ENCODE data around the gene GATAD2A.
A peak's percentile ranks its signal among the peaks of the same experiment; 100 is the strongest.

Gene GATAD2A

GRCh38 chr19:19548915-19549759 is 143.7 kb downstream of the GATAD2A start:
- DNase-seq, result no peak

GRCh38 chr19:19549804-19550464 is 144.5 kb downstream of the GATAD2A start:
- DNase-seq, result no peak

GRCh38 chr19:19550485-19550929 is 145.0 kb downstream of the GATAD2A start:
- no peak for DNase-seq

- DNase-seq, result no peak
Observed at GRCh38 chr19:19550972-19551852, 145.7 kb downstream of the GATAD2A start.

- no peak for DNase-seq
Observed at GRCh38 chr19:19551853-19552192, 146.3 kb downstream of the GATAD2A start.

- DNase-seq, result no peak
Observed at GRCh38 chr19:19552798-19553197, 147.3 kb downstream of the GATAD2A start.

- DNase-seq, result no peak
Observed at GRCh38 chr19:19553670-19554069, 148.2 kb downstream of the GATAD2A start.

- peak; percentile 60 for DNase-seq
Observed at GRCh38 chr19:19554074-19555023, 148.9 kb downstream of the GATAD2A start.

GRCh38 chr19:19558055-19558454 is 152.6 kb downstream of the GATAD2A start:
- no peak for DNase-seq
